Measurements from ENCODE around the gene SLC10A3. TPM values are rescaled to one million over a fixed set of nuclear protein-coding genes. Genes with fewer than 3 reads are reported as not detected.

SLC10A3 gene
- total RNA-seq, 2 donors from 2014 or later, result 5.4 to 9.1 TPM

DNA sequence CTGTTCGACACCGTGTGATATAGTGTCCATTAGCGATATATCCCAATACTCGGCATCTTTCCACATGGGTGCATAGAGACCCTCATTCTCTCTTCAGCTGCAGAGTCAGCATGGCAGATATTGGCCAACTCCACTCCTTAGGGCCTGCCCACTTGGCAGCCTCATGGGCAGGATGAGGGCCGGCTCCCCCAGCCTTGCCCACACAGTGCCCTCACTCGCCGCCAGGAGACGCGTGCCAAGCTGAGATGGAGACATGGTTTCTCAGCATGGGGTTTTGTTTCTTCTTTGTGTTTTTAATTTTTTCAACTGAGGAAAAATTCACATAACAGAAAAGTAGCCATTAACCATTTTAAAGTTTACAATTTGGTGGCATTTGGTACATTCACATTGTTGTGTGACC is 37.6 kb downstream of the SLC10A3 start:
- Histone ChIP-seq H3K27me3 (ENCODE audit: control insufficient read depth, insufficient read depth, low read length, poor library complexity, severe bottlenecking) (no peaks in the 10 kb centered on the region), H3K27ac (ENCODE audit: low read depth, low read length) (no peak overlapping the region), H3K9me3 (ENCODE audit: control insufficient read depth, low read length) (no peaks in the 10 kb centered on the region), H3K4me1 (ENCODE audit: control insufficient read depth, insufficient read depth, low read length) (no peaks in the 10 kb centered on the region), H3K36me3 (ENCODE audit: control insufficient read depth, insufficient read depth, low read length) (peaks cover 5% of the 10 kb centered on the region), H3K4me3 (ENCODE audit: low read length) (no peak overlapping the region), H3K9ac (ENCODE audit: extremely low read depth, low read length, poor library complexity, severe bottlenecking) (no peak overlapping the region)
- TF ChIP-seq, protein P1, sequence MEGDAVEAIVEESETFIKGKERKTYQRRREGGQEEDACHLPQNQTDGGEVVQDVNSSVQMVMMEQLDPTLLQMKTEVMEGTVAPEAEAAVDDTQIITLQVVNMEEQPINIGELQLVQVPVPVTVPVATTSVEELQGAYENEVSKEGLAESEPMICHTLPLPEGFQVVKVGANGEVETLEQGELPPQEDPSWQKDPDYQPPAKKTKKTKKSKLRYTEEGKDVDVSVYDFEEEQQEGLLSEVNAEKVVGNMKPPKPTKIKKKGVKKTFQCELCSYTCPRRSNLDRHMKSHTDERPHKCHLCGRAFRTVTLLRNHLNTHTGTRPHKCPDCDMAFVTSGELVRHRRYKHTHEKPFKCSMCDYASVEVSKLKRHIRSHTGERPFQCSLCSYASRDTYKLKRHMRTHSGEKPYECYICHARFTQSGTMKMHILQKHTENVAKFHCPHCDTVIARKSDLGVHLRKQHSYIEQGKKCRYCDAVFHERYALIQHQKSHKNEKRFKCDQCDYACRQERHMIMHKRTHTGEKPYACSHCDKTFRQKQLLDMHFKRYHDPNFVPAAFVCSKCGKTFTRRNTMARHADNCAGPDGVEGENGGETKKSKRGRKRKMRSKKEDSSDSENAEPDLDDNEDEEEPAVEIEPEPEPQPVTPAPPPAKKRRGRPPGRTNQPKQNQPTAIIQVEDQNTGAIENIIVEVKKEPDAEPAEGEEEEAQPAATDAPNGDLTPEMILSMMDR (conservative IDR thresholded peaks at IDR 0.05), result no peak
- peaks cover 64% of the 10 kb centered on the region for H3K9me3 Mint-ChIP-seq
- H3K4me1 Mint-ChIP-seq, result no peaks in the 10 kb centered on the region
- H3K27me3 Mint-ChIP-seq (ENCODE audit: insufficient read depth), result peaks cover 3% of the 10 kb centered on the region
- H3K36me3 Mint-ChIP-seq (ENCODE audit: low read depth), result peaks cover 25% of the 10 kb centered on the region
- no peak for DNase-seq
- no peak overlapping the region for H3K4me3 Mint-ChIP-seq
- no peak overlapping the region for H3K27ac Mint-ChIP-seq
- 98 to 100% methylated on average over 1 to 7 of the region's 9 CpGs for WGBS, 2 experiments (ENCODE audit: insufficient coverage in 1 of 2, insufficient read length in 1 of 2)

DNA sequence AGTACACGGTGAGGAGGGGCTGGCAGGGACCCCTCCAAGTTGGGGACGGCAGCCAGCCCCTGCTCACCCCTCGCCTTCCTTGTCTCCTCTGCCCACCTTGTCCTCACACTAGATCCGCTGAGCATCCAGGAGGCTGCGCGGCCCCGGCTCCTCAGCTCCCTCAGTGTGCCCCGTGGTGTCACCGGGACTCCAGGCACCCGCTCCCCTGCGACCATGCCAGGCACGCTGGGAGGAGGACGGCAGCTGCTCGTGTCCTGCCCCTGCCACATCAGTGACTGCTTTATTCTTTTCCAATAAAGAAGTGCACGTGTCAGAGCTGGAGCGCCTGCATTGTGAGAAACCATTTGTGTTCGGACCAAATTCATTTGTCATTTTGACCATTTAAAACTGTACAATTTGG is 40.1 kb downstream of the SLC10A3 start:
- Histone ChIP-seq H3K36me3 (ENCODE audit: control insufficient read depth, insufficient read depth, low read length) (peaks cover 12% of the 10 kb centered on the region), H3K4me3 (ENCODE audit: low read length) (no peak overlapping the region), H3K4me1 (ENCODE audit: control insufficient read depth, insufficient read depth, low read length) (no peaks in the 10 kb centered on the region), H3K27ac (ENCODE audit: low read depth, low read length) (no peak overlapping the region), H3K27me3 (ENCODE audit: control insufficient read depth, insufficient read depth, low read length, poor library complexity, severe bottlenecking) (no peaks in the 10 kb centered on the region), H3K9ac (ENCODE audit: extremely low read depth, low read length, poor library complexity, severe bottlenecking) (no peak overlapping the region), H3K9me3 (ENCODE audit: control insufficient read depth, low read length) (no peaks in the 10 kb centered on the region)
- Mint-ChIP-seq H3K4me3 (no peak overlapping the region), H3K27me3 (ENCODE audit: insufficient read depth) (no peaks in the 10 kb centered on the region), H3K4me1 (no peaks in the 10 kb centered on the region), H3K36me3 (ENCODE audit: low read depth) (peaks cover 37% of the 10 kb centered on the region), H3K9me3 (peaks cover 67% of the 10 kb centered on the region), H3K27ac (no peak overlapping the region)
- TF ChIP-seq, protein P1 (conservative IDR thresholded peaks at IDR 0.05), result no peak
- 96 to 97% methylated on average over 9 to 16 of the region's 17 CpGs for WGBS, 2 experiments (ENCODE audit: insufficient coverage in 1 of 2, insufficient read length in 1 of 2)
- no peak for DNase-seq

DNA sequence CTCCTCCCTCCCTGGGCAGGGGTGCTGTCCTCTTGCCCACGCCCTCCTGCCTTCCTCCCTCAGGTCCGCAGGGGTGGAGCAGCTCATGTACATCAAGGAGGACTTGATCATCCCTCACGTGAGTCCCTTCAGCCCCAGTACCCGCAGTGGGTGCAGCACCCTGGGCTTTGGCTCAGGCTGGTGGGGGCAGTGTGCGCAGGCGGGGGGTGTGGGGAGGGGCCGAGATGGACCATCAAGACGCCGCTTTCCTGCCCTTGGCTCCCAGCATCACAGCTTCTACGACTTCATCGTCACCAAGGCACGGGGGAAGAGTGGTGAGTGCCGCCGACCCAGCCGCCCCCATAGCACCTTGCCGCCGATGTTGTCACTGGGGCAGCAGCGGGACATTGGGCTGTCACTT is 40.8 kb downstream of the SLC10A3 start:
- Histone ChIP-seq H3K9ac (ENCODE audit: extremely low read depth, low read length, poor library complexity, severe bottlenecking) (no peak overlapping the region), H3K27me3 (ENCODE audit: control insufficient read depth, insufficient read depth, low read length, poor library complexity, severe bottlenecking) (no peaks in the 10 kb centered on the region), H3K4me3 (ENCODE audit: low read length) (no peak overlapping the region), H3K27ac (ENCODE audit: low read depth, low read length) (no peak overlapping the region), H3K36me3 (ENCODE audit: control insufficient read depth, insufficient read depth, low read length) (peaks cover 12% of the 10 kb centered on the region), H3K4me1 (ENCODE audit: control insufficient read depth, insufficient read depth, low read length) (no peaks in the 10 kb centered on the region), H3K9me3 (ENCODE audit: control insufficient read depth, low read length) (no peaks in the 10 kb centered on the region)
- H3K27me3 Mint-ChIP-seq (ENCODE audit: insufficient read depth), result no peaks in the 10 kb centered on the region
- peaks cover 67% of the 10 kb centered on the region for H3K9me3 Mint-ChIP-seq
- 97% methylated on average over 18 of the region's 18 CpGs; no CpG with 5 or more reads in 1 of the 2 experiments for WGBS, 2 experiments (ENCODE audit: insufficient coverage in 1 of 2, insufficient read length in 1 of 2)
- peaks cover 36% of the 10 kb centered on the region for H3K36me3 Mint-ChIP-seq (ENCODE audit: low read depth)
- DNase-seq, result no peak
- TF ChIP-seq, protein P1 (conservative IDR thresholded peaks at IDR 0.05), result no peak
- H3K4me3 Mint-ChIP-seq, result no peak overlapping the region
- H3K27ac Mint-ChIP-seq, result no peak overlapping the region
- H3K4me1 Mint-ChIP-seq, result no peaks in the 10 kb centered on the region
